Activated effector memory CD4-positive, alpha-beta T cell treated with Interleukin-2 at 50 U/mL for 16 hours (primary cell): ENCODE measurements around the gene KDR.

Experiments
- DNase-seq: peaks from one replicate; pipeline ENCODE4 v3.0.0-alpha.2; 2020

The KDR gene

DNA sequence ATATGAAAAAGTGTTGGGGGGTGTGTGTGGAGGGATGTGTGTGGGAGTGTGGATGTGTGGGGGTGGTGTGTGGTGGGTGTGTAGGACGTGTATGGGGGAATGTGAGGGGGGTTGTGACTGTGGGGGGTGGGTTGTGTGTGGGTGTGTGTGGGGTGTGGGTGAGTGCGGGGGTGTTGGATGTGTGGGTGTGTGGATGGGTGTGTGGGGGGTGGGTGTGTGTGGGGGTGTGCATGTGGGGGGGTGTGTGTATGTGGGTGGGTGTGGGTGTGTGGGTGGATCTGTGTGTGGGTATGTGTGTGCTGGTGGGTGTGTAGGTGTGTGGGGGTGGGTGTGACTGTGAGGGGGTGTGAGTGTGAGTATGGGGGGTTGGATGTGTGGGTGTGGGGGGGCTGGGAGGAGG lies 47.8 kb downstream of the KDR start:
- no peak for DNase-seq

DNA sequence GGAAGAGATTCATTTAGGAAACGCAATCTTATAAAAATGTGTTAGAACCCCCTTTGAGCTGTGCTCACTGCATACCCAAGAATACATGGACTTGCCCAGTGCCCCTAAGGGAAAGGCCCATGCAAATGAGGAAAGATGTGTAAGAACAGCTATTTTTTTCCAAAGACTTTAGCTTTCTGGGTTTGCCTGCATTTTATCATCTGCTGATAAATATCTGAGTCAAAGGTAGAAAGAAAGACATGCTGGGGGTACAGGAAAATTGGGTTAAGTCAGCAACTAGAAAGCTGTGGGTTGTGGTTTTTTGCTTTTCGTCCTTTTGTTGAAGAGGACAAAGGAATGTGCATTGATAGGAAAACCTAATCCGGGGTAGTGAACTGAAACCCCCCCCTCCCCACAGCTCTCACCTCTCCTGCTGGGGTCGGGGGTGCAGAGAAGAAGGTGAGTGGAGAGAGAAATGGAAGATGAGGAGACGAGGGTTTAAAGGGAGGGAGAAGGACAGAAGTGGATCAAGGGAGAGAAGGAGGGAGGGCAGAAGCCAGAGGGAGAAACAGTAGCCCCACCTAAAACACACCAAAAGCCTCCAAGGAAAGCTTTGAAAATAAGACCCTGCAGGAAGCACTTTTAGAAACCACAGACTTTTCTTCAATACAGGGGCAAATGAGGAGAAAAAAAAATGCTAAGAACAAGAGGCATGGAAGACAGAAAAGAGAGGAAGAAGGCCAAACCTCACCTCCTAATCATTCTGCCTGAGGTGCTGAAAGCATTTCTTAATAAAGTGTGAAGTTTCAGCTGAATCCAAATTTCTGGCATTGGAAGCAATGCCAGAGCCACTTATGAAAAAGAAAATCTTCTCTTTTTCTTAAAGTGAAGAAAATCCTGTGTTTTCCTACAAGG lies 49.3 kb downstream of the KDR start:
- no peak for DNase-seq

DNA sequence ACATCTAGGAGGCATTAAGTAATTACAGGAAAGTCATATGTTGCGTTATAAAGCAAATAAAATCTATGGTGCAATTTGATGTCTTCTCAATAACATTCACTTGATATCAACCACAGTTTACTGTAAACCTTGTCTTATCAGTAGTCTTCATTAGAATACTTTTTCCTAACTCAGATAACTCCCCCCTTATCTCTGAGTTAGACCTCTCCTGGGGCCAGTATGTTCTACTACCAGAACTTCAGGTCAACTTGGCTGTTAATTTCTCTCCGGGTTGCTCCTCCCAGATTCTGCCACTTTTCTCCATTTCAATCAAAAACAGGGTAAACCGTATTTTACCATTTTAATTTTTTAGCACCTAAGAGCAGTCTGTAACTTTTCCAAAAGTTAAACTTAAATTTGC lies 50.0 kb downstream of the KDR start:
- DNase-seq: no peak

DNA sequence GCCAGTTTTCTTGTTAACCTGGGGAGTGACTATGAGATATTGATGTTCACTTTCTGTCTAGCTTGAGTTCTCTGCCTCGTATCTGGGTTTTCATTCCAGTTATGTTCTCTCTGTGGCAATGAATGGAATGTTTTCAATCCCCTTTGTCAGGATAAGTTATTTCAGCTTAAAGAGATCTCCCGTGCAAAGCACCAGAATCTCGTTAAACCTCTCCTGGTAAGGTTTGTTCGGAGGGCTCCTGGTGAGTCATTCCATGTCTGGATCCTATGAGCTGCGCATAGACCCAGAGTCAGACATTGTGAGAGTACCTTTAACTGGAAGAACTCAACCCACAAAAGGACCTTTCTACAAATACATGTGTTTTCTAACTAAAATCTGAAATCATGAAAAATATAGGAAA lies 51.0 kb downstream of the KDR start:
- no peak for DNase-seq

DNA sequence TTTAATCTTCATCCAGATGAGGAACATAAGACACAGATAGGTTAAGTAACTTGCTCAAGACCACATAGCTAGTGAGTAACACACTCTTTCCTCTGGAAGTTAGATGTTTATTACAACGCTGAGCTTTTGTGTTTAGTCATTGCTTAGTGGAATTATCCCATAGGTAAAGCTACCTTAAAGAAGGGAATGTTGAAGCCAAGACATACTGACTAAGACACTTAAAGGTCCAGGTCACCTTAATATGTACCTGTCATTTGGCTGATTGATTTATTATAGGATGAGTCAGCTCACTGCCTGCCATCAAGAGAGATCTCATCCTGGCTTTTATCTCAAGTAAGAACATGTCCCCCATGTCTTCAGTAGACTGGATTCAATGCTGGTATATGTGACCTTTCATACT lies 53.4 kb downstream of the KDR start:
- DNase-seq: no peak

DNA sequence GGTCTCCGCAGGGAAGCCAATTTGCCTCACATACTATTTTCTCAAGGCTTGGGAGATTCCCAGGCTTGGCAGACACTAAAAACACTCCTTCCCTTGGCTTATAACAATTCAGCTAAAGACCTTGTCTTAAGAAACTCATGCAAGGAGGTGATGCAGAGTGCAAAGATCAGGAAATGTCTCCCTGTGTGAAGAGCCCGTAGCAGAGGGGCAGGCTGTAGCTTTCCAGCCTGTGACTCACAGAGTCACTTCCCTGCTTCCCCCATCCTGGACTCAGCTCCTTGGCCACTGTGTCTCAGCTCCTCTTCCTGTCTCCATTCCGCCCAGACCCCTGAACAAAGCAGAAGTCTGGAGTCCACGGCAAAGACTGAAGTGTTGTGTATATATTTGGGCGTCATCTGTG lies 56.1 kb downstream of the KDR start:
- no peak for DNase-seq

DNA sequence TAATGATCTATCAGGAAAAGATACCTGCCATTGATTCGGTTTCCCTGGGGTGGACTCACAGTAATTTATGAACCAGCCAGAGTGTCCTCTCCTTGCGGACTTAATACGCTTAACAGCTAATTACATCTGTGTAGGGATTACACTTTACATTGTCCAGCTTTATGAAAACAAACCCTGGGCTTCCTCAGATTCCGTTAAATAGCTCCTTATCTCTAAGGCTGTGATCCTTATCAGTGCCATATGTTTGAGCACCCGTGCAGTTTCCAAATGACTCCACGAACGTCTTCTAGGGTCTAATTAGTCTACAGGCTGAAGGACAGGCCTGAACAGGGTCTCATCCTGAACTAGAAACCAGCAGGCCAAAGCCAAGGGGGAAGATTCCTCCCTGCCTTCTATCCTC lies 56.9 kb downstream of the KDR start:
- DNase-seq: no peak

DNA sequence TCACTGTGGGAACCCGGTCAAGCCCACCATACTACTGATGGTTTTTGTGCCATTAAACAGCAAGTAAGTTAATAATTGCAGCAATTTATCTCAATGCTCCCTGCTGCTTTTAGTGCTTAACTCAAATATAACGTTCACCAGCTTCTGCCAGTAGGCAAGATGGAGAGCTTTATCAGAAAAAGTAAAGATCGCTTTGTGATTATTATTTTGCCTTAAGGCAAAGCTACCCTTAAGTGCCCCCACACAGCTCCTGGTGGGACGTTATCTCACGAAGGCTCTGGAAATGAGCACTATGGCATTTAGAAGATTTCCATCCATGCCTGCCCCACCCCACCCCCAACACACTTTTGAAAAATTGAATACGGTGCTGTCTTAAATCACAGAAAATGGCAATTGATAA lies 59.4 kb downstream of the KDR start:
- DNase-seq: no peak

DNA sequence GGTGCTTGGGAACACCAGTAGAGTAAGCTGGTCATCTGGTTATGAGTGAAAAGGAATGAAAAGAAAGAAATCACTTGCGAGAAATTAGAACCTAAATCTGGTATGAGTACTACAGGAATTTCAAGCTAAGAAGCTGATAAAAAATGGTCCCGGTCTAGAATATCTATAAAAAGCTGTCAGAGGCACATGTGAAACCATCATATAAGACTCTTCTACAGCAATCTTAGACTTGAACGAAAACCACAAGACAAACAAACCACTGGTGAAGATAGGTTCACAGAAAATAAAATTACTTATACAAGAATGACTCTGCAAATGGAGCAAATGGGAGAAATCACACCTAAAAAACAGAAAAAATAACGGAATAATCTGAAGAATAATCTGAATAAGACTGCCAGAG lies 69.9 kb downstream of the KDR start:
- DNase-seq: no peak

DNA sequence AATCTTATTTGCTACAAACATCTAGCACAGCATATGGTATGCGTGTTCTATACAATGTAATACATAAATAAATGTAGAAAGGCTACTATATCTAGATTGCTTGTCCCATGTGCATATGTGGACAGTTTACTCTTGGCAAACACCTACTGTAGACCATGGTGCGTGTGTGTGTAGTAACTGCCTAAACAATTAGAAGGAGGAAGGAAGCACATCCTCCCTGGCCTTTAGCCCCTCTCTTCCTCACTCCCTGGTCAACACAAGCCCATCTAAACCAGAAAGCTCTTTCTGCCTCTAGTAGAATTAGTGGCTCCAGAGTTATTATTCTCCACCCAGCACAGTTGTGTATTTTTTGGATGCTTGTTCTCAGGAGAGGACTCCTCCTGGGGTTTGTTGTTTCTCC lies 73.9 kb downstream of the KDR start:
- DNase-seq: no peak

DNA sequence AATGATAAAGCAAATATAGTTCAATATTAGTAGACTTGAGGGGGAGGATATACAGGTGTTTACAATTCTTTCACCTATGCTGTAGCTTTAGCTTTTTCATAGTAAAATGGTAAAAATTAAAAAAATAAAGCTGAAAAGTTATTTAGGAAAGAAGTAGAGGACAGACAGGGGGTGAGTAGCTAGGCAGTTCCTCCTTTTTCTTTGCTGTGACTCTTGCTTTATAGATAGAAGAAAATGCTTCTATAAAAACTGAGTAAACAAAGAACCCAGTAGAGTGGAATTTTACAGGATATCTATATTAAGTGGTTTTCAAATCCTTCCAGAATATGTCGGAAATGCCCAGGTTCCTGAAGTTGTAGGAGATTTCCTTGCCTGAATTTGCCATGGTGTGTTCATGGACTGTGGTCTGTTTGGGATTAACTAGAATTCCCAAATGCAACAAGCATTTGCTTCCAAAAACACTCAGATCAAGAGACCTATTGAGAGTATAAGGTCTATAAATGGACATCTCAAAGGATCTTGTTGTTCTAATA lies 74.9 kb downstream of the KDR start:
- no peak for DNase-seq

DNA sequence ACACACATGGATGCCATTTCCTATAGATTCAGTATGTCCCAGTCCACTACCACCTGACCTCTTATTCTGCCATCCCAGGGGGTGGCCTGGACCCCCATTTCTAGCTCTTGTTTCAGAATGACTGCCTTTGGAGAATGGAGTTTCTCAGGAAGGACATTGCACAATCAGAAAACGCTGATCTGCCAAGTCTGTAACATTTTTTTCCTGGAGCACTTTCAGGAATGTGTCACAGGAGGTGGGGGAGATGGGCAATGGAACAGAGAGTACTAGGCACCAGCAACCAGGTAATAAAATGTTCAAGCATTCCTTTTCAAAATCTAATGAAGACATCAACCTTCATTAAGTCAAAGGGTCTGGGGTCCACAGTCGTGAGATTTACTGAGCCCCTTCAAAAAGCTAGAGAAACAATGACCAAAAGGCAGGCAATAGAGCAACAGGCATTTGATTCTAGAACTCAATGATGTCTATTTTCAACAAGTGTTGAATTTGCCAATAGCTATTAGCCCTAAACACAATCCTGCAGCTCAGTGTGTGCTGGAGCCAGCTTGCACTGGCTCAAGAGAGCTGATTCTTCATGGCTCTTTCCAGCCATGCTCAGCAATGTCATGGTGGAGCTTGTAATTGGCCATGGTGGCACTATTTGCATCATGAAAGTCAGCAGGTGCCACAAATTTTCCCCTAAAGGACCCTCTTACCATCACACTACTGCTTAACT lies 87.1 kb downstream of the KDR start:
- no peak for DNase-seq

DNA sequence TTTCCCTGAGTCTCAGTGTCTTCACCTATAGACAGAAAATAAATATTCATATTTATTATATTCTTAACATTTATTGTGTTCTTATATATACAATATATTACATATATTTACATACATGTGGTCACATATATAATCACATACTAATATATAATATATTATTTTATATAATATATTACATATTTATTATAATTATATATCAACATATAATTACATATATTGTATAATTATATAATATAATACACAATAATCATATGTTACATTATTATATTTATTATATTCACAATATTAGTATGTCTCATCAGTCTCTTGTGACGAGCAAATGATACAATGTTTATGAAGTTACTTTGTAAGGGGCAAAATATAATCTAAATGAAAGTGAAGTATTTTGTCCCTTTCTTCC lies 87.7 kb downstream of the KDR start:
- DNase-seq: no peak

DNA sequence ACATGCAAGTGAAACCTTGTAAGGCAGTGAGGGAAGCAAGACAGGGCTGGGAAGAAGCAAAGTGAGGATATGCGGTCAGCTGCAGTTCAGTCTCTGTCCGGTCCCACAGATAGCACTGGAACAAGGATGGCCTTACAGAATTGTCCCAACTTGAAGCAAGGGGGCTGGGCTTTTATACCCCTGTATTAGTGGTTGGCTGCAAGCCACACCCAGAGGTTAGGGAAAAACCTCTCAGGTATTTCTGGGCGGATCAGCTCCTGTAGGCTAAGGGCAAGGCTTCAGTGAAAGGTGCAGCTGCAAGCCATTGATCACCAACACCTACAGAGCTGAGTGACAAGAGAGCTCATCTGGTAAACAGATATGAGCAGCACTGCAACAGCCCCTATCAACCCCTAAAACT lies 89.0 kb downstream of the KDR start:
- no peak for DNase-seq

DNA sequence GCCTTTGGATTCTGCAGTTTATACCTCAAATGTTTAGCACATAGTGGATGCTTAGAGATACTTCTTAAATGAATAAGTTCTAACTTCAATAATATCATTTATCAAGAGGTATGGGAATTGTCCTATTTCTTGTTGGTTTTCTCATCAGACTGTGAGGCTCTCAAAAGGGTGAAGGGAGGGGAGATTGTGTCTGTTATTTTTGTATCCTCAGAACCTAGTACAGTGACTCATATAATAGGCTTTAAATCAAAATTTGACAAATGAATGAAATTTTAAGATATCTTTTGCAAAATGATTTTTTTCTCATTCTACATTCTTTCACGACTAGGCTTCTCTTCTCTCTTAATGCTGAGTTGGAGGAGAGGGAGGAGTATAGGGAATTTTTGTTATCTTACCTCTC lies 89.5 kb downstream of the KDR start:
- DNase-seq: no peak

DNA sequence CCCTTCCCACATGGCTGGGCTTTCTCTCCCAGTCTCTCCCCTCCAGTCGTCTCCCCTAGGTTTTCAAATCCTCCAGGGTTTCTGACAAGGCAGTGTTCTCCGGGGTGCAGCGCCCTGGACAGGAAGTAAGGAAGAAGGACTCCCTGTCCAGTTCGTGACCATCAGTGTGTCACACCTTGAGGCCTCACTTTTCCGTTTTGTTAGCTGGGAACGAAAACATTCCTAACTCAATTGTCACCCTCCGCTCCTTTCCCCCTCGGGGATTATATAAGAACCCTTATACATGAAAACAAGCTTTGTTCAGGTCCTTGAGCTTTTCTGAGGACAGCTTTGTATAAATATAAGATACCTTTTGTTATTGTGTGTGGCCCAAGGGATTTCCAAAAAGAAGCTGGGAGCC lies 92.1 kb downstream of the KDR start:
- no peak for DNase-seq

DNA sequence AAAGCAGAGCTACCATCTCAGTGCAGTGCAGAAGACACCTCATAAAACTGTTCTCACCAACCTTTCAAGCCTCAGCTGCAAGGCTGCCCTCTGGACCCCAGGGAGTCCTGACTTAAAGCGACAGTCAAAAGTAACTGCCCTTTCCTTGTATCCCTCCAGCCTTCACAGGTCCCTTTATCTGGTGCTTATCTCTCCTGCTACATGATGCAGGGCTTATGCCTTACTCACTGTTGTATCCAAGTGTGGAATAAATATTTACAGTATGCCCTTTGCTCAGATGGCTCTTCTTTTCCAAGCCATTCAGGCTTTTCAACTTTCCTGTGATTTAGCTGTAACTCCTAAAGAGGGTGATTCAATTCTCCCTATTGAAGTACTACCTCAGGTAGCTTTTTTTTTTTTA lies 92.6 kb downstream of the KDR start:
- no peak for DNase-seq

DNA sequence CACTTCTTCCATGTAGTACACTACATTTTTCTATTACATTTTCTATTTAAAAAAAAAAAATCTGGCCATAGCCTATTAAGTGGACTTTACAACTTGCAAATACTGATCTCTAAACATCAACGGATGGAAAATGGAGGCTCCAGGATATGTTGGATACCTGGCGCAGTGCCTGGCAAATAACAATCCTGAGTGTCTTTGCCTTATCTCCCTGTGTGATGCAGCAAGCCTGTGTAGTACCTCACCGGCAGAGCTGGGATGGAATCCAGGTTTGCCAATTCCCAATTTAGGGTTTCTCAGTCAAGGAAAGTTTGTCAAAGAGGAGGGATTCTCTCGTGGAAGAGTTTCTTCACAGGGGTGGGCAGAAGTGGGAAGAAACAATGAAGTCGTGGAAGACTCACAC lies 93.2 kb downstream of the KDR start:
- no peak for DNase-seq

DNA sequence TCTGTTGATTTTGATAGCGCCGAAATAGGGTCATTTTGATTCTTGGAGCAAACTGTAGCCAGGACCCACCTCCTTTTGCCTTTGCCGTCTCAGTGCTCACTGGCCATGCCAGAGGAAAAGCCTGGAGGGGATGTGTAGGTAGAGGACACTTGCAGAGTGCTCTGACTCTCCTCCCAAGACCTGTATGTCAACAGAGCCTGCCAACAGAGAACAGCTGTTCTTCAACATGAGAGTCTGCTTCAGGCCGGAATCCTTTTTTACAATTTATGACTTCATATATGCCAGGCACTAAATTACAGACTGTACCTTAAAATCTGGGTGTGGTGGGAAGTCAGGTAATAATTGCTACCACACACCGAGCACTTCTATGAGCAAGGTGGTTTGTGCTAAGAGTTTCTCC lies 94.2 kb downstream of the KDR start:
- DNase-seq: no peak

DNA sequence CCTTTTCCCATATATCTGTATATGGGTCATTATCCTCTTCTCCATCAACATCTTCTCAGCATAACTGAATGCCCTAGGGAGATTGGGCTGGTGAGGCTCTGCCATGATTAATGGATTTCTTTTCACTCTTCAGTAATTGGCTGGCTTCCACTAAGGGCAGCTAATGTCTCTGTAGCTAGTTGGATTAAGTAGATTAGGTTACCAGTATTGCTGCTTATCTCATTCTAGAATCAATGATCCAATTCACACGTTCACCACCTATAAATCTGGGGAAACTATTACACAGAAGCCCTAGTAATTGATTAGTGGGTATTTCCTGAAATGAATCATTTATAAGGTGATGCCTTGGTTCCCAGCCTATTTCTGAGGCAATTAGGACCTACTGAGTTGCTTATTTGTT lies 94.8 kb downstream of the KDR start:
- DNase-seq: no peak

DNA sequence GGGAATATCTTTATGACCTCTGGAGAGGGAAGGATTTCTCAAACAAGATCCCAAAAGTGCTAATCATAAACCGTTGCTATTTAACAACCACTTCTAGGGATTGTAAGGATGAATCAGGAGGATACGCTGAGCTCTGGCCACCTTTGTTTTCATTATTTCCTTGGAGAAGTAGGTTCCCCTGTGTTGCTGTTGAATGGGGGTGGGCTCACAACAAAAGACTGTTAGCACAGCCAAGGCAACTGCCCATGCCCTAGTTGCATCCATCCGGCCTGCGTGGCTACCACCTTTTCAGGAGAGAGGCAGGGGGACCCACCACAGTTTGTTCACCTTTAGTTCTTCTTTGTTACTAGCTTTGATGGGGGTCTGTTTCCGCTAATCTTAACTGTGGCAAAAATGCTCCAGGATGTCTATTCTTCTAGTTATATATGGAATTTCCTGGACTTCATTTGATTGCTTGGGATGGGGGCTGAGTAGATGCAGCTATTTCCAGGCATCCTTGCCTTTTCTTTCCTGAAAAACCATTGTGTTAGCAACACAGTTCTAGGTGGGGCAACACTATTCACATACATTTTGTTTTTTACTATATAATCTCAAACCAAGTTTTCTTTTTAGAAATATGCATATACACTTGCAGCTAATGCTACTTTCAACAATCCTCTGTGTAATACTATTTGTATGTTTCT lies 95.4 kb downstream of the KDR start:
- no peak for DNase-seq

DNA sequence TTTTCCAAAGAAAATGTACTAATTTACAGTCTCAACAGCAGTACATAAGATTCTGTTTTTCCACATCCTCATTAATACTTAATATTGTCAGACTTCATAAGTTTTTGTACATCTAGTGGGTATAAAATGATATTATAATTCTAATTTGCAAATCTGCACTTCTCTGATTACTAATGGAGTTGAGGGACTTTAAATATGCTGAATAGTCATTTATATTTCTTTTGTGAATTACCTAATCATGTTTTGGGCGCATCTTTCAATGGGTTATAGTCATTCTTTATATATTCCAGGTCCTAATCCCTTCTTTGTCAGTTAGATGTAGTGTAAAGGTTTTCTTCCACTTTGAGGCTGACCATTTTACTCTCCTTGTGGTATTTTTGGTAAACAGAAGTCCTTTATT lies 96.1 kb downstream of the KDR start:
- no peak for DNase-seq
